GM12878 (cell line): ENCODE data around the gene MAST1. TPM values are rescaled to one million over a fixed set of nuclear protein-coding genes. Genes with fewer than 3 reads are reported as not detected.

Experiments used
- BACH1 ChIP-seq: fragments of 450-650 bp; IDR thresholded peaks from 2 replicates; pipeline ENCODE4 v1.6.1; 2017; ENCODE audit warnings: mild to moderate bottlenecking, borderline replicate concordance
- CHD2 ChIP-seq: IDR thresholded peaks from 2 replicates; pipeline ENCODE4 v1.6.1; 2011; ENCODE audit warnings: low read depth, low read length, improper control_type of control experiment, borderline replicate concordance
- DPF2 ChIP-seq: fragments of 450-650 bp; IDR thresholded peaks from 2 replicates; pipeline ENCODE4 v1.6.1; 2017; ENCODE audit warnings: mild to moderate bottlenecking
- EGR1 ChIP-seq, 2 experiments: IDR thresholded peaks; 1 replicate in 1 of 2; 2 replicates in 1 of 2; pipeline ENCODE4 v1.6.1; 2011 to 2012; ENCODE audit warnings: low read depth in 2 of 2, low read length in 2 of 2, borderline replicate concordance in 1 of 2, mild to moderate bottlenecking in 1 of 2, moderate library complexity in 1 of 2
- FOXK2 ChIP-seq: fragments of 450-650 bp; IDR thresholded peaks from 2 replicates; pipeline ENCODE4 v1.6.1; 2017; ENCODE audit warnings: mild to moderate bottlenecking, moderate library complexity
- GATAD2B ChIP-seq: fragments of 450-650 bp; conservative IDR thresholded peaks from 2 replicates; pipeline ENCODE4 v1.6.1; 2017; ENCODE audit warnings: low read depth, mild to moderate bottlenecking, moderate library complexity
- HDAC2 ChIP-seq: fragments of 200-600 bp; sonication (generic); IDR thresholded peaks from 2 replicates; pipeline ENCODE4 v1.6.1; 2017
- HDAC6 ChIP-seq: fragments of 200-600 bp; sonication (generic); IDR thresholded peaks from one replicate; pipeline ENCODE4 v1.8.0; 2017; ENCODE audit warnings: antibody characterized with exemption; ENCODE audit not compliant: unreplicated experiment
- IRF5 ChIP-seq: fragments of 450-650 bp; IDR thresholded peaks from 2 replicates; pipeline ENCODE4 v1.6.1; 2017; ENCODE audit warnings: borderline replicate concordance
- JUND ChIP-seq: IDR thresholded peaks from 2 replicates; pipeline ENCODE4 v1.6.1; 2012; ENCODE audit warnings: low read depth, mild to moderate bottlenecking, low read length, improper control_type of control experiment, moderate library complexity
- LARP7 ChIP-seq: fragments of 450-650 bp; IDR thresholded peaks from 2 replicates; pipeline ENCODE4 v1.6.1; 2017; ENCODE audit warnings: mild to moderate bottlenecking
- NBN ChIP-seq: fragments of 450-650 bp; IDR thresholded peaks from 2 replicates; pipeline ENCODE4 v1.6.1; 2016
- NKRF ChIP-seq: fragments of 450-650 bp; conservative IDR thresholded peaks from 2 replicates; pipeline ENCODE4 v1.6.1; 2017; ENCODE audit warnings: mild to moderate bottlenecking, moderate library complexity
- NR2F1 ChIP-seq: fragments of 450-650 bp; conservative IDR thresholded peaks from 2 replicates; pipeline ENCODE4 v1.6.1; 2017; ENCODE audit warnings: mild to moderate bottlenecking
- POLR2AphosphoS2 ChIP-seq: IDR thresholded peaks from 2 replicates; pipeline ENCODE4 v1.6.1; 2011; ENCODE audit warnings: low read depth, mild to moderate bottlenecking, low read length, improper control_type of control experiment, moderate library complexity
- POLR2AphosphoS5 ChIP-seq: IDR thresholded peaks from 2 replicates; pipeline ENCODE4 v1.6.1; 2011; ENCODE audit warnings: mild to moderate bottlenecking, low read length, inconsistent platforms
- RELA ChIP-seq: fragments of 450-650 bp; IDR thresholded peaks from 2 replicates; pipeline ENCODE4 v1.8.0; 2014; ENCODE audit warnings: borderline replicate concordance; ENCODE audit not compliant: partially characterized antibody
- SMAD5 ChIP-seq: IDR thresholded peaks from 2 replicates; pipeline ENCODE4 v1.6.1; 2016; ENCODE audit warnings: antibody characterized with exemption, low read depth
- SREBF1 ChIP-seq: IDR thresholded peaks from 2 replicates; pipeline ENCODE4 v1.6.1; 2012; ENCODE audit warnings: mild to moderate bottlenecking, low read length
- SREBF2 ChIP-seq: IDR thresholded peaks from 2 replicates; pipeline ENCODE4 v1.6.1; 2012; ENCODE audit warnings: mild to moderate bottlenecking, low read length
- STAT3 ChIP-seq: IDR thresholded peaks from 2 replicates; pipeline ENCODE4 v1.6.1; 2011; ENCODE audit warnings: low read depth, low read length, improper control_type of control experiment
- TCF12 ChIP-seq: IDR thresholded peaks from 2 replicates; pipeline ENCODE4 v1.6.1; 2011; ENCODE audit warnings: low read depth, mild to moderate bottlenecking, low read length
- ZBED1 ChIP-seq: IDR thresholded peaks from 2 replicates; pipeline ENCODE4 v1.6.1; 2016; ENCODE audit warnings: borderline replicate concordance
- polyA plus RNA-seq, 11 experiments: library from polyadenylated mRNA; depleted of rRNA in 4 of 11; unstranded in 6 of 11; stranded (reverse) in 5 of 11; fragments of >200 nt; fragmentation: Nextera tagmentation in 4 of 11; fragmentation: Illumina TruSeq in 1 of 11; extraction: Ambion mirVana in 4 of 11; extraction: Trizol in 1 of 11; gene quantifications; 1 replicate in 1 of 11; 2 replicates in 10 of 11; pipeline versions ENCODE4 v1.2.1 to v1.2.3, GENCODE V29; 2011 to 2016; ENCODE audit warnings: inconsistent platforms in 2 of 11, missing spikeins in 2 of 11, low read depth in 1 of 11
- total RNA-seq, 4 experiments: library from RNA; depleted of rRNA in 3 of 4; stranded (reverse); fragments of >200 nt in 3 of 4; fragmentation: Illumina TruSeq in 1 of 4; extraction: Trizol in 1 of 4; gene quantifications; 2 replicates each; pipeline versions ENCODE4 v1.2.1 to v1.2.3, GENCODE V29; 2013 to 2021
- TF ChIP-seq, protein P1 (sequence below): fragments of 450-650 bp; IDR thresholded peaks from 2 replicates; pipeline ENCODE4 v1.6.1; 2016; ENCODE audit warnings: mild to moderate bottlenecking

The MAST1 gene
- total and polyA plus RNA-seq, 10 of the 15 experiments (the other 5 are each of a cell fraction or from before 2014, with no cell fraction given) = 0.08 to 0.79 (median 0.44) TPM; not detected in 1

DNA sequence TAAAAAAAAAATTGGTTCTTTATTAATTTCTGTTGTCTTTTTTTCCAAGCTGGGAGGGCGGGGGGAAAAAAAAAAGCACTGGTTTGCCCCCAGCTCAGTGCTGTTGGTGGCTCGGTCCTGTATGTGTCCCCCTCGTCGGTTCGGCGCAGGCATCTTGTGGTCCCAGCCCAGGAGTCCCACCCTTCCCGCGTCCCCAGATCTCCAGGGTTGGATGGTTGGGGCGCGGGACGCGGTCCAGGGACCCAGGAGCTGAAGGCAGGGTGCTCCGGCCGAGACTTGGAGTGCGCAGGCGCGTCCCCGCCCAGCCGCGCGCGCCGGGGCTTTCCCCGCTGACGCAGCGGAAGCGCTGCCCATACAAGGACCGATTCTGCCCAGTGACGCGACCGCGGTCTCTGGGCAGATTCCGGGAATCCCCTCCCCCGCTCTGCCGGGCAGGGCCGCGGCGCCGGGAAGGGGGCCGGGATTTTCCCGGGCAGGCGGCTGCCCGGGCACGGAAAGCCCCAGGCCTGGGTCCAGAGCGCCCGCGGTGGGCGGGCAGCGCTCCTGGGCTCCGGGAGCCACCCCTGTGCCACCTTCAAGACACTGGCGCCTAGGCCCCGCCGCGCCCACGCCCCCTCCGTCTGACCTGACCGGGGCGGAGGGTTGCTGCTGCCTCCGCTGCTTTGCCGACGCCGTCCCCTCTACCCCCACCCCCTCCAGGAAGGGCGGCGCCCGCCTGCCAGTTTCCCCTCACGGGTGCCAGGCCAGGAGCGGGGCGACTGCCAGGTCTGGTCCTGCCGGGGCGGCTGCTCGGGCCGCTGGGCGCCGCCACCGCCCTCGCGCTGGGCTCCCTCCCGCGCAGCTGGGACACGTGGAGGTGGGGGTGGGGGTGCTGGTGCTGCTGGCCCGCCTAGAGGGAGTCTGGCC lies 44.8 kb upstream of the MAST1 start (continued):
- TF ChIP-seq SREBF2 = no peak
- peak; percentile 99 for TF ChIP-seq POLR2AphosphoS2
- no peak for TF ChIP-seq JUND
- TF ChIP-seq EGR1 (IDR thresholded peaks at IDR 0.05; ENCODE audit: borderline replicate concordance in 1 of 2, low read depth in 2 of 2, low read length in 2 of 2) = peak; percentile 11 to 62
- TF ChIP-seq, protein P1, sequence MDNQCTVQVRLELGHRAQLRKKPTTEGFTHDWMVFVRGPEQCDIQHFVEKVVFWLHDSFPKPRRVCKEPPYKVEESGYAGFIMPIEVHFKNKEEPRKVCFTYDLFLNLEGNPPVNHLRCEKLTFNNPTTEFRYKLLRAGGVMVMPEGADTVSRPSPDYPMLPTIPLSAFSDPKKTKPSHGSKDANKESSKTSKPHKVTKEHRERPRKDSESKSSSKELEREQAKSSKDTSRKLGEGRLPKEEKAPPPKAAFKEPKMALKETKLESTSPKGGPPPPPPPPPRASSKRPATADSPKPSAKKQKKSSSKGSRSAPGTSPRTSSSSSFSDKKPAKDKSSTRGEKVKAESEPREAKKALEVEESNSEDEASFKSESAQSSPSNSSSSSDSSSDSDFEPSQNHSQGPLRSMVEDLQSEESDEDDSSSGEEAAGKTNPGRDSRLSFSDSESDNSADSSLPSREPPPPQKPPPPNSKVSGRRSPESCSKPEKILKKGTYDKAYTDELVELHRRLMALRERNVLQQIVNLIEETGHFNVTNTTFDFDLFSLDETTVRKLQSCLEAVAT = peak; percentile 12
- TF ChIP-seq NKRF = peak; percentile 93
- TF ChIP-seq HDAC2 = 0 out of 2 replicates have a peak, but pooled peaks have one; percentile 46
- TF ChIP-seq DPF2 = peak; percentile 98
- TF ChIP-seq POLR2AphosphoS5 = peak; percentile 91
- peak; percentile 99 for TF ChIP-seq BACH1
- peak; percentile 99 for TF ChIP-seq RELA
- TF ChIP-seq NR2F1 = peak; percentile 91
- peak; percentile 68; the same call in 1 of the 2 replicates for TF ChIP-seq TCF12
- no peak for TF ChIP-seq IRF5
- TF ChIP-seq CHD2 = peak; percentile 90
- TF ChIP-seq FOXK2 = no peak
- peak; percentile 87 for TF ChIP-seq SMAD5
- peak; percentile 100 for TF ChIP-seq GATAD2B
- no peak; the same call in 1 of the 2 replicates for TF ChIP-seq SREBF1
- TF ChIP-seq LARP7 = peak; percentile 87
- TF ChIP-seq NBN = peak; percentile 72
- no peak for TF ChIP-seq HDAC6
- TF ChIP-seq STAT3 = peak; percentile 70; the same call in 1 of the 2 replicates
- no peak for TF ChIP-seq ZBED1
